Activated naive CD4-positive, alpha-beta T cell treated with anti-CD3 and anti-CD28 coated beads, Interleukin-2, amount 50 U/mL, for 72 hours (primary cell): ENCODE data around the gene EVC2. TPM values are rescaled to one million over a fixed set of nuclear protein-coding genes. Genes with fewer than 3 reads are reported as not detected.
"Not testable (repeated sequence)": the region's sequence is repeated elsewhere in the genome, so short reads cannot be mapped to it uniquely, and the experiment has no call there.

Experiments used
- ATAC-seq, 2 donors: fragments of 150-1000 bp; cut with Tn5 transposase; 2 replicates each; pipeline ENCODE4 v1.10.0; 2021; ENCODE audit warnings: mild to moderate bottlenecking in 2 of 2, moderate library complexity in 2 of 2
- DNase-seq, 2 donors: peaks; one replicate each; pipeline ENCODE4 v3.0.0; 2021 to 2022; ENCODE audit warnings: low spot score in 2 of 2
- H3K27ac Mint-ChIP-seq, 2 donors: one replicate each; pipeline ENCODE4 v1.8.0; 2022; ENCODE audit warnings: mild to moderate bottlenecking in 2 of 2, mixed read lengths in 2 of 2
- H3K36me3 Mint-ChIP-seq, 2 donors: one replicate each; pipeline ENCODE4 v1.8.0; 2022; ENCODE audit warnings: mixed read lengths in 2 of 2
- H3K9me3 Mint-ChIP-seq, 2 donors: one replicate each; pipeline ENCODE4 v1.8.0; 2022; ENCODE audit warnings: mixed read lengths in 2 of 2
- total RNA-seq, 2 donors: library from RNA; stranded (reverse); gene quantifications; one replicate each; pipeline ENCODE4 v1.2.3, GENCODE V29; 2022

Gene EVC2
- total RNA-seq, 2 donors from 2014 or later, result 0.16 to 0.66 TPM

- Mint-ChIP-seq H3K27ac (no peak overlapping the region), H3K9me3 (peaks cover 0 to 4% of the 10 kb centered on the region in 2 donors)
- ATAC-seq, result no peak
Observed at GRCh38 chr4:5750052-5750945, 41.9 kb upstream of the EVC2 start.

GRCh38 chr4:5749568-5749967 lies 41.2 kb upstream of the EVC2 start:
- ATAC-seq, result no peak
- no peaks in the 10 kb centered on the region for H3K36me3 Mint-ChIP-seq

More at GRCh38 chr4:5750052-5750945, 41.9 kb upstream of the EVC2 start:
- no peak for DNase-seq
- no peaks in the 10 kb centered on the region for H3K36me3 Mint-ChIP-seq

GRCh38 chr4:5747738-5748375 lies 39.5 kb upstream of the EVC2 start:
- peaks cover 0 to 4% of the 10 kb centered on the region in 2 donors for H3K9me3 Mint-ChIP-seq
- ATAC-seq (no peak), DNase-seq (no peak)
- H3K27ac Mint-ChIP-seq, result no peak overlapping the region
- no peaks in the 10 kb centered on the region for H3K36me3 Mint-ChIP-seq

More at GRCh38 chr4:5749568-5749967, 41.2 kb upstream of the EVC2 start:
- H3K9me3 Mint-ChIP-seq, result peaks cover 0 to 4% of the 10 kb centered on the region in 2 donors
- H3K27ac Mint-ChIP-seq, result no peak overlapping the region
- no peak for DNase-seq

GRCh38 chr4:5746829-5747737 lies 38.7 kb upstream of the EVC2 start:
- H3K36me3 Mint-ChIP-seq, result no peaks in the 10 kb centered on the region
- H3K9me3 Mint-ChIP-seq, result peaks cover 0 to 4% of the 10 kb centered on the region in 2 donors
- ATAC-seq (no peak), DNase-seq (no peak)
- no peak overlapping the region for H3K27ac Mint-ChIP-seq

- no peaks in the 10 kb centered on the region for H3K36me3 Mint-ChIP-seq
- ATAC-seq (no peak), DNase-seq (no peak)
- peaks cover 0 to 4% of the 10 kb centered on the region in 2 donors for H3K9me3 Mint-ChIP-seq
- H3K27ac Mint-ChIP-seq, result no peak overlapping the region
Observed at GRCh38 chr4:5746250-5746649, 37.9 kb upstream of the EVC2 start.

GRCh38 chr4:5742968-5743367 lies 34.6 kb upstream of the EVC2 start:
- Mint-ChIP-seq H3K9me3 (no peaks in the 10 kb centered on the region), H3K27ac (no peak overlapping the region), H3K36me3 (no peaks in the 10 kb centered on the region)
- no peak for ATAC-seq
- no peak for DNase-seq

- no peak for ATAC-seq
Observed at GRCh38 chr4:5742388-5742787, 34.0 kb upstream of the EVC2 start.

GRCh38 chr4:5738061-5738460 lies 29.7 kb upstream of the EVC2 start:
- ATAC-seq (no peak), DNase-seq (no peak)
- Mint-ChIP-seq H3K27ac (no peak overlapping the region), H3K9me3 (peaks cover 0 to 3% of the 10 kb centered on the region in 2 donors), H3K36me3 (no peaks in the 10 kb centered on the region)

More at GRCh38 chr4:5742388-5742787, 34.0 kb upstream of the EVC2 start:
- no peak for DNase-seq
- no peak overlapping the region for H3K27ac Mint-ChIP-seq
- no peaks in the 10 kb centered on the region for H3K36me3 Mint-ChIP-seq
- H3K9me3 Mint-ChIP-seq, result peaks cover 0 to 3% of the 10 kb centered on the region in 2 donors

- no peak for ATAC-seq
- H3K36me3 Mint-ChIP-seq, result no peaks in the 10 kb centered on the region
- DNase-seq, result no peak
- H3K9me3 Mint-ChIP-seq, result peaks cover 0 to 3% of the 10 kb centered on the region in 2 donors
- no peak overlapping the region for H3K27ac Mint-ChIP-seq
Observed at GRCh38 chr4:5735463-5735862, 27.1 kb upstream of the EVC2 start.

- no peak for ATAC-seq
- peaks cover 0 to 3% of the 10 kb centered on the region in 2 donors for H3K9me3 Mint-ChIP-seq
Observed at GRCh38 chr4:5734853-5735252, 26.5 kb upstream of the EVC2 start.

GRCh38 chr4:5732158-5732557 lies 23.8 kb upstream of the EVC2 start:
- no peaks in the 10 kb centered on the region for H3K36me3 Mint-ChIP-seq
- H3K9me3 Mint-ChIP-seq, result peaks cover 6 to 7% of the 10 kb centered on the region in 2 donors
- DNase-seq, result no peak
- no peak for ATAC-seq
- H3K27ac Mint-ChIP-seq, result no peak overlapping the region

More at GRCh38 chr4:5734853-5735252, 26.5 kb upstream of the EVC2 start:
- Mint-ChIP-seq H3K27ac (no peak overlapping the region), H3K36me3 (no peaks in the 10 kb centered on the region)
- no peak for DNase-seq

GRCh38 chr4:5730993-5731990 lies 22.9 kb upstream of the EVC2 start:
- no peak for DNase-seq
- Mint-ChIP-seq H3K36me3 (no peaks in the 10 kb centered on the region), H3K9me3 (peaks cover 6 to 7% of the 10 kb centered on the region in 2 donors), H3K27ac (no peak overlapping the region)
- no peak for ATAC-seq

- Mint-ChIP-seq H3K27ac (no peak overlapping the region), H3K36me3 (no peaks in the 10 kb centered on the region), H3K9me3 (peaks cover 6 to 11% of the 10 kb centered on the region in 2 donors)
- no peak for ATAC-seq
- no peak for DNase-seq
Observed at GRCh38 chr4:5730436-5730835, 22.1 kb upstream of the EVC2 start.

- ATAC-seq, H3K27ac Mint-ChIP-seq, H3K36me3 Mint-ChIP-seq, DNase-seq: not testable (repeated sequence)
- H3K9me3 Mint-ChIP-seq, result peaks cover 6 to 11% of the 10 kb centered on the region in 2 donors
Observed at GRCh38 chr4:5728412-5728811, 20.1 kb upstream of the EVC2 start.

- Mint-ChIP-seq H3K9me3 (peaks cover 6 to 11% of the 10 kb centered on the region in 2 donors), H3K36me3 (no peaks in the 10 kb centered on the region), H3K27ac (peak overlapping the region in 1 of 2 donors; percentile 17)
- no peak for DNase-seq
- no peak for ATAC-seq
Observed at GRCh38 chr4:5724377-5724776, 16.0 kb upstream of the EVC2 start.
